Stomach (tissue), 4 donors: ENCODE data around the gene KHK.

Source experiments
- EP300 ChIP-seq: sonication (generic); formaldehyde crosslinking; IDR thresholded peaks from one replicate; pipeline ENCODE4 v1.6.1; 2017; ENCODE audit warnings: antibody characterized with exemption
- TF ChIP-seq, protein P1 (sequence below), 7 experiments: fragments of 450-650 bp in 4 of 7; fragments of 200-600 bp in 3 of 7; sonication (generic) in 3 of 7; IDR thresholded peaks; one replicate each; pipeline ENCODE4 v1.5.1; 2016 to 2019; ENCODE audit warnings: antibody characterized with exemption in 7 of 7, control low read depth in 2 of 7, mild to moderate bottlenecking in 1 of 7

GRCh38 chr2:27128668-27129571, 42.3 kb downstream of the KHK start:
- TF ChIP-seq, protein P1, sequence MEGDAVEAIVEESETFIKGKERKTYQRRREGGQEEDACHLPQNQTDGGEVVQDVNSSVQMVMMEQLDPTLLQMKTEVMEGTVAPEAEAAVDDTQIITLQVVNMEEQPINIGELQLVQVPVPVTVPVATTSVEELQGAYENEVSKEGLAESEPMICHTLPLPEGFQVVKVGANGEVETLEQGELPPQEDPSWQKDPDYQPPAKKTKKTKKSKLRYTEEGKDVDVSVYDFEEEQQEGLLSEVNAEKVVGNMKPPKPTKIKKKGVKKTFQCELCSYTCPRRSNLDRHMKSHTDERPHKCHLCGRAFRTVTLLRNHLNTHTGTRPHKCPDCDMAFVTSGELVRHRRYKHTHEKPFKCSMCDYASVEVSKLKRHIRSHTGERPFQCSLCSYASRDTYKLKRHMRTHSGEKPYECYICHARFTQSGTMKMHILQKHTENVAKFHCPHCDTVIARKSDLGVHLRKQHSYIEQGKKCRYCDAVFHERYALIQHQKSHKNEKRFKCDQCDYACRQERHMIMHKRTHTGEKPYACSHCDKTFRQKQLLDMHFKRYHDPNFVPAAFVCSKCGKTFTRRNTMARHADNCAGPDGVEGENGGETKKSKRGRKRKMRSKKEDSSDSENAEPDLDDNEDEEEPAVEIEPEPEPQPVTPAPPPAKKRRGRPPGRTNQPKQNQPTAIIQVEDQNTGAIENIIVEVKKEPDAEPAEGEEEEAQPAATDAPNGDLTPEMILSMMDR (IDR thresholded peaks at IDR 0.05): no peak
- no peak for TF ChIP-seq EP300
